Measurements from ENCODE around the gene FLVCR2.

GRCh38 chr14:75570797-75571196, 7.6 kb upstream of the FLVCR2 start:
- TF ChIP-seq CTCF (IDR thresholded peaks at IDR 0.05) (no peak), EZH2 (IDR thresholded peaks at IDR 0.05; ENCODE audit: borderline replicate concordance, insufficient read depth, low read depth, low read length, poor library complexity, severe bottlenecking) (no peak)
